Measurements from ENCODE around the gene TRIM41.
"Not testable (repeated sequence)": the region's sequence is repeated elsewhere in the genome, so short reads cannot be mapped to it uniquely, and the experiment has no call there.

Gene TRIM41

GRCh38 chr5:181281077-181281983 lies 58.2 kb downstream of the TRIM41 start:
- no peak overlapping the region for H3K4me3 ChIP-seq (ENCODE audit: low read depth, low read length)

GRCh38 chr5:181281984-181282316 lies 58.9 kb downstream of the TRIM41 start:
- no peak for TF ChIP-seq CTCF (IDR thresholded peaks at IDR 0.05; ENCODE audit: low read depth, low read length)
- H3K4me3 ChIP-seq (ENCODE audit: low read depth, low read length), result no peak overlapping the region

More at GRCh38 chr5:181281077-181281983, 58.2 kb downstream of the TRIM41 start:
- TF ChIP-seq CTCF (IDR thresholded peaks at IDR 0.05; ENCODE audit: low read depth, low read length), result no peak

GRCh38 chr5:181282415-181282814 lies 59.3 kb downstream of the TRIM41 start:
- not testable (repeated sequence) for H3K4me3 ChIP-seq (ENCODE audit: low read depth, low read length)

DNA sequence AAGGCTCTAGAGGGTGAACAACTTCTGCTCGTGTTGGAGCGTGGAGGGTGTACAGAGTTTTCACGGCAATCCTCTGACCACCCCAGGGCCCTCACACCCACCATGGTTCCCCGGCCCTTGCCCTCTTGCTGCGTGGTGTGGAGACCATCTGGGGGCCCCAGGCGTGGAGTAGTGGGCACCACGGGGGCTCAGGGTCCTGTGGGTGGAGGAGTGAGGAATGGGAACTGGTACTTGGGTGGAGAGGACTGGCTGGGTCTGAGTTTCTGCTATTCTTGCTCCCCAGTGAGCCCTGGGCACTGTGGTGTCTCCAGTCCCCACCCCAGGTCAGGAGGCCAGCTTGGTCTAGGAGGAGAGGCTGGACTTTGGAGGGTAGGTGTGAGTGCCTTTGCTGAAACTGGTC lies 59.8 kb downstream of the TRIM41 start:
- no peak for TF ChIP-seq CTCF (IDR thresholded peaks at IDR 0.05; ENCODE audit: low read depth, low read length)
- no peak overlapping the region for H3K4me3 ChIP-seq (ENCODE audit: low read depth, low read length)

GRCh38 chr5:181283347-181283746 lies 60.3 kb downstream of the TRIM41 start:
- no peak for TF ChIP-seq CTCF (IDR thresholded peaks at IDR 0.05; ENCODE audit: low read depth, low read length)
- no peak overlapping the region for H3K4me3 ChIP-seq (ENCODE audit: low read depth, low read length)

- H3K4me3 ChIP-seq (ENCODE audit: low read depth, low read length), result not testable (repeated sequence)
Observed at GRCh38 chr5:181283841-181284755, 61.0 kb downstream of the TRIM41 start.
